Measurements from ENCODE around the gene GIPC2. TPM values are rescaled to one million over a fixed set of nuclear protein-coding genes. Genes with fewer than 3 reads are reported as not detected.

The GIPC2 gene
- total and polyA plus RNA-seq, 2 donors (not counting 3 experiments of a cell fraction or from before 2014, with no cell fraction given) = 2.8 to 9.6 TPM

DNA sequence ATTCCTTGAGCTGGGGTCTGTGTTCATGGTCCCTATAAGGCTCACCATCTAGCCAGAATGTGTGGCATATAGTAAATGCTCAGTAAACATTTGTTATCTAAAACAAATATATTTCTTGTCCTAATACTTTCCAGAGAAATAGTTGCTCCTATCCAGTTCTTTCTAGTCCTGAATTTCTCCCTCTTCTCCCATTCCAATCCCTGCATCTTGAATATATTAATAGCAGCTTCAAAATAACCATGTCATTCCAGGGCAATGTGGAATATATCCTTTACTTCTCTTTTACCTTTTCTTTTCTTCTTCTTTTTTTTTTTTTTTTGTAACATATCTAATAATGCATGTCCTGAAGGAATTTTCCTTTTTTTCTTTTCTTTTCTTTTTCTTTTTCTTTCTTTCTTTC is 30.6 kb upstream of the GIPC2 start:
- H3K9me1 ChIP-seq (replicated peaks; ENCODE audit: control insufficient read depth, extremely low read depth, insufficient read depth, low read length) = peaks cover 3% of the 10 kb centered on the region
- FAIRE-seq (no peak), DNase-seq (ENCODE audit: low read depth, low spot score) (no peak)
- peaks cover 17 to 36% of the 10 kb centered on the region in 2 experiments for H3K36me3 ChIP-seq (ENCODE audit: control insufficient read depth in 2 of 2, extremely low read depth in 1 of 2, insufficient read depth in 2 of 2, low read length in 2 of 2)
- H3K4me3 ChIP-seq (replicated peaks in 1 of 3; ENCODE audit: insufficient read depth in 1 of 3, low read depth in 1 of 3, low read length in 3 of 3) = no peak overlapping the region
- TF ChIP-seq POLR2A (IDR thresholded peaks at IDR 0.05; ENCODE audit: low read depth, low read length) (no peak), FOS (IDR thresholded peaks at IDR 0.05; ENCODE audit: borderline replicate concordance, insufficient read depth, low read length) (no peak), EZH2 (IDR thresholded peaks at IDR 0.05; ENCODE audit: borderline replicate concordance, low read depth, low read length, severe bottlenecking) (no peak)
- ChIA-PET CTCF (interaction anchor here (0.6 to 15.7 kb wide), 3 partner anchors 32 to 99 kb away, joined by 3 to 250 read pairs (median 3); no protein-coding TSS in a partner anchor), POLR2A (interaction anchor here (0.6 to 1.4 kb wide), 2 partner anchors 10 to 45 kb away, joined by 3 to 14 read pairs; partner anchors contain the start of gene DNAJB4)
- H3K4me2 ChIP-seq (ENCODE audit: insufficient read depth, low read length) = no peak overlapping the region
- H3K79me2 ChIP-seq (ENCODE audit: control insufficient read depth, insufficient read depth, low read length) = peaks cover 57% of the 10 kb centered on the region
- no peak overlapping the region for H2AFZ ChIP-seq (ENCODE audit: low read depth, low read length)
- H3K4me1 ChIP-seq (ENCODE audit: control insufficient read depth, extremely low read depth, insufficient read depth, low read length) = peaks cover 17% of the 10 kb centered on the region
- H3K27ac ChIP-seq (ENCODE audit: insufficient read depth, low read depth, low read length) = no peak overlapping the region
- no TSS peak for BruUV-seq (replicated peaks)
- H3K27me3 ChIP-seq (ENCODE audit: control insufficient read depth in 2 of 2, insufficient read depth in 2 of 2, low read length in 2 of 2) = no peaks in the 10 kb centered on the region
- dilution Hi-C loops (cut with MboI; ENCODE audit: extremely low pct_ligation_motif_present, low sequenced_read_pairs) (no loop called here), intact Hi-C loops (cut with micrococcal nuclease) (no loop called here)
- H4K20me1 ChIP-seq (replicated peaks; ENCODE audit: control insufficient read depth, extremely low read depth, insufficient read depth, low read length) = peaks cover 4% of the 10 kb centered on the region
- H3K9ac ChIP-seq (replicated peaks; ENCODE audit: extremely low read depth, insufficient read depth, low read length) = no peak overlapping the region
- no peaks in the 10 kb centered on the region for H3K9me3 ChIP-seq (replicated peaks; ENCODE audit: control insufficient read depth, insufficient read depth, low read length)

- no peak for DNase-seq (ENCODE audit: low read depth, low spot score)
Observed at GRCh38 chr1:78019024-78019423, 26.7 kb upstream of the GIPC2 start.

More at GRCh38 chr1:78019024-78019423, 26.7 kb upstream of the GIPC2 start:
- ChIA-PET POLR2A (interaction anchor here (1.2 kb wide), 1 partner anchor 14 kb away, joined by 6 read pairs; the partner anchor contains the start of gene DNAJB4), CTCF (interaction anchor here (0.7 to 3.7 kb wide), 5 partner anchors 11 to 95 kb away, joined by 3 to 25 read pairs (median 4); no protein-coding TSS in a partner anchor)
- dilution Hi-C loops (cut with MboI; ENCODE audit: extremely low pct_ligation_motif_present, low sequenced_read_pairs) = no loop called here
- Histone ChIP-seq H3K36me3 (ENCODE audit: control insufficient read depth in 2 of 2, extremely low read depth in 1 of 2, insufficient read depth in 2 of 2, low read length in 2 of 2) (peaks cover 14 to 28% of the 10 kb centered on the region in 2 experiments), H3K9ac (replicated peaks; ENCODE audit: extremely low read depth, insufficient read depth, low read length) (no peak overlapping the region), H3K27me3 (ENCODE audit: control insufficient read depth in 2 of 2, insufficient read depth in 2 of 2, low read length in 2 of 2) (no peaks in the 10 kb centered on the region), H3K4me1 (ENCODE audit: control insufficient read depth, extremely low read depth, insufficient read depth, low read length) (no peaks in the 10 kb centered on the region), H3K4me2 (ENCODE audit: insufficient read depth, low read length) (no peak overlapping the region), H3K9me3 (replicated peaks; ENCODE audit: control insufficient read depth, insufficient read depth, low read length) (no peaks in the 10 kb centered on the region), H3K4me3 (replicated peaks in 1 of 3; ENCODE audit: insufficient read depth in 1 of 3, low read depth in 1 of 3, low read length in 3 of 3) (no peak overlapping the region), H3K27ac (ENCODE audit: insufficient read depth, low read depth, low read length) (no peak overlapping the region), H3K79me2 (ENCODE audit: control insufficient read depth, insufficient read depth, low read length) (peaks cover 25% of the 10 kb centered on the region), H2AFZ (ENCODE audit: low read depth, low read length) (no peak overlapping the region), H3K9me1 (replicated peaks; ENCODE audit: control insufficient read depth, extremely low read depth, insufficient read depth, low read length) (no peaks in the 10 kb centered on the region), H4K20me1 (replicated peaks; ENCODE audit: control insufficient read depth, extremely low read depth, insufficient read depth, low read length) (peaks cover 4% of the 10 kb centered on the region)
- intact Hi-C loops (cut with micrococcal nuclease) = no loop called here
- no peak for FAIRE-seq
- TF ChIP-seq, protein P1, sequence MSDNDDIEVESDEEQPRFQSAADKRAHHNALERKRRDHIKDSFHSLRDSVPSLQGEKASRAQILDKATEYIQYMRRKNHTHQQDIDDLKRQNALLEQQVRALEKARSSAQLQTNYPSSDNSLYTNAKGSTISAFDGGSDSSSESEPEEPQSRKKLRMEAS (IDR thresholded peaks at IDR 0.05; ENCODE audit: insufficient read depth, insufficient read length) = no peak
- TF ChIP-seq POLR2A (IDR thresholded peaks at IDR 0.05; ENCODE audit: low read depth, low read length) (no peak), CTCF (IDR thresholded peaks at IDR 0.05; ENCODE audit: extremely low read depth in 1 of 2, insufficient read depth in 1 of 2, low read depth in 1 of 2, low read length in 2 of 2) (no peak), GATA2 (IDR thresholded peaks at IDR 0.05; ENCODE audit: insufficient read depth, insufficient read length, low read depth, low read length) (no peak), POLR2AphosphoS5 (IDR thresholded peaks at IDR 0.05; ENCODE audit: insufficient read depth, low read depth, low read length) (no peak), EZH2 (IDR thresholded peaks at IDR 0.05; ENCODE audit: borderline replicate concordance, low read depth, low read length, severe bottlenecking) (no peak), MYC (IDR thresholded peaks at IDR 0.05; ENCODE audit: low read depth, low read length) (no peak), JUN (IDR thresholded peaks at IDR 0.05; ENCODE audit: borderline replicate concordance, insufficient read depth, insufficient read length, low read depth) (no peak), FOS (IDR thresholded peaks at IDR 0.05; ENCODE audit: borderline replicate concordance, insufficient read depth, low read length) (no peak)
- BruUV-seq (replicated peaks) = no TSS peak
